Activated CD4-positive, alpha-beta memory T cell treated with anti-CD3 and anti-CD28 coated beads for 36 hours (primary cell): ENCODE results near the gene WFDC6. TPM values are rescaled to one million over a fixed set of nuclear protein-coding genes. Genes with fewer than 3 reads are reported as not detected.
"Not testable (repeated sequence)": the region's sequence is repeated elsewhere in the genome, so short reads cannot be mapped to it uniquely, and the experiment has no call there.

ENCODE experiments used
- CTCF ChIA-PET: fragments of 350-600 bp; sonication (Branson Sonifier 250); formaldehyde crosslinking; loops from one replicate; lab custom pipeline; 2021; ENCODE audit warnings: antibody characterized with exemption, inconsistent platforms; lab: Charles Lee
- POLR2A ChIA-PET: fragments of 350-600 bp; sonication (Branson Sonifier 250); formaldehyde crosslinking; loops from one replicate; lab custom pipeline; 2021; ENCODE audit warnings: antibody characterized with exemption; lab: Charles Lee
- DNase-seq: peaks from one replicate; pipeline ENCODE4 v3.0.0-alpha.2; 2020
- H3K27ac Mint-ChIP-seq: one replicate; pipeline ENCODE4 v1.8.0; 2021; ENCODE audit warnings: mixed read lengths
- H3K27me3 Mint-ChIP-seq: one replicate; pipeline ENCODE4 v1.8.0; 2021; ENCODE audit warnings: mixed read lengths
- H3K36me3 Mint-ChIP-seq: one replicate; pipeline ENCODE4 v1.8.0; 2021; ENCODE audit warnings: mixed read lengths
- H3K4me1 Mint-ChIP-seq: one replicate; pipeline ENCODE4 v1.8.0; 2021; ENCODE audit warnings: low read depth, mixed read lengths
- H3K4me3 Mint-ChIP-seq: one replicate; pipeline ENCODE4 v1.8.0; 2021; ENCODE audit warnings: mild to moderate bottlenecking, mixed read lengths
- H3K9me3 Mint-ChIP-seq: one replicate; pipeline ENCODE4 v1.8.0; 2021; ENCODE audit warnings: mixed read lengths
- intact Hi-C: fragments of 100-400 bp; cut with micrococcal nuclease; formaldehyde crosslinking; loops from one replicate; pipeline ENCODE4 v1.15.1; 2023
- total RNA-seq, 2 experiments: library from RNA; stranded (reverse); gene quantifications; one replicate each; pipeline ENCODE4 v1.2.3, GENCODE V29; 2021

Gene WFDC6
- not detected for total RNA-seq

- no peaks in the 10 kb centered on the region for H3K9me3 Mint-ChIP-seq
Observed at GRCh38 chr20:45539382-45539781, at the start of gene WFDC6. WFDC6 (minus strand) TSS chr20:45539482; CDS start chr20:45539407, 75 bp downstream.

GRCh38 chr20:45588800-45589199, 49.5 kb upstream of the WFDC6 start:
- peaks cover 5% of the 10 kb centered on the region for H3K27me3 Mint-ChIP-seq
- no peak for DNase-seq
- H3K4me3 Mint-ChIP-seq = no peak overlapping the region
- CTCF ChIA-PET = interaction anchor here (2.0 kb wide), 1 partner anchor 183 kb away, joined by 17 read pairs; no protein-coding TSS in a partner anchor
- intact Hi-C loops = no loop called here
- no peak overlapping the region for H3K27ac Mint-ChIP-seq
- H3K4me1 Mint-ChIP-seq = no peaks in the 10 kb centered on the region
- H3K9me3 Mint-ChIP-seq = no peaks in the 10 kb centered on the region
- POLR2A ChIA-PET = no interaction called here
- no peaks in the 10 kb centered on the region for H3K36me3 Mint-ChIP-seq

More at GRCh38 chr20:45539382-45539781, at the start of gene WFDC6:
- no peak for DNase-seq
- H3K4me3 Mint-ChIP-seq = no peak within 1 kb of the TSS
- no peaks in the 10 kb centered on the region for H3K4me1 Mint-ChIP-seq
- no peak within 1 kb of the TSS for H3K27ac Mint-ChIP-seq
- H3K27me3 Mint-ChIP-seq = peaks cover 27% of the 10 kb centered on the region
- ChIA-PET POLR2A (no interaction called here), CTCF (interaction anchor here (1.6 kb wide), 1 partner anchor 231 kb away, joined by 8 read pairs; no protein-coding TSS in a partner anchor)
- intact Hi-C loops = no loop called here
- no peaks in the 10 kb centered on the region for H3K36me3 Mint-ChIP-seq

- CTCF ChIA-PET, POLR2A ChIA-PET, DNase-seq, H3K4me3 Mint-ChIP-seq, intact Hi-C loops, H3K36me3 Mint-ChIP-seq, H3K27me3 Mint-ChIP-seq, H3K27ac Mint-ChIP-seq, H3K4me1 Mint-ChIP-seq, H3K9me3 Mint-ChIP-seq: not testable (repeated sequence)
Observed at GRCh38 chr20:45585986-45586385, 46.7 kb upstream of the WFDC6 start.

- H3K27ac Mint-ChIP-seq, H3K4me1 Mint-ChIP-seq, H3K9me3 Mint-ChIP-seq, POLR2A ChIA-PET, H3K36me3 Mint-ChIP-seq, DNase-seq, intact Hi-C loops, H3K4me3 Mint-ChIP-seq: not testable (repeated sequence)
- CTCF ChIA-PET = interaction anchor here (1.1 kb wide), 1 partner anchor 187 kb away, joined by 4 read pairs; no protein-coding TSS in a partner anchor
- peaks cover 10% of the 10 kb centered on the region for H3K27me3 Mint-ChIP-seq
Observed at GRCh38 chr20:45584294-45584693, 45.0 kb upstream of the WFDC6 start.

GRCh38 chr20:45583502-45583901, 44.2 kb upstream of the WFDC6 start:
- no peaks in the 10 kb centered on the region for H3K9me3 Mint-ChIP-seq
- no peak for DNase-seq
- no peaks in the 10 kb centered on the region for H3K36me3 Mint-ChIP-seq
- no peaks in the 10 kb centered on the region for H3K4me1 Mint-ChIP-seq
- peaks cover 14% of the 10 kb centered on the region for H3K27me3 Mint-ChIP-seq
- ChIA-PET POLR2A (no interaction called here), CTCF (interaction anchor here (1.1 kb wide), 1 partner anchor 187 kb away, joined by 4 read pairs; no protein-coding TSS in a partner anchor)
- no peak overlapping the region for H3K27ac Mint-ChIP-seq
- no peak overlapping the region for H3K4me3 Mint-ChIP-seq
- intact Hi-C loops = no loop called here

GRCh38 chr20:45581702-45582101, 42.4 kb upstream of the WFDC6 start:
- Mint-ChIP-seq H3K27me3 (peaks cover 11% of the 10 kb centered on the region), H3K36me3 (no peaks in the 10 kb centered on the region), H3K4me1 (no peaks in the 10 kb centered on the region), H3K27ac (no peak overlapping the region), H3K9me3 (no peaks in the 10 kb centered on the region), H3K4me3 (no peak overlapping the region)
- CTCF ChIA-PET = no interaction called here
- DNase-seq = no peak
- intact Hi-C loops = no loop called here
- POLR2A ChIA-PET = no interaction called here

GRCh38 chr20:45579184-45579583, 39.9 kb upstream of the WFDC6 start, which contains the start of gene WFDC8:
WFDC8 (minus strand) TSS chr20:45579284; CDS start chr20:45579247, 37 bp downstream.
- CTCF ChIA-PET = no interaction called here

GRCh38 chr20:45578231-45578630, 38.9 kb upstream of the WFDC6 start:
- Mint-ChIP-seq H3K4me3 (no peak overlapping the region), H3K36me3 (no peaks in the 10 kb centered on the region), H3K27me3 (peaks cover 12% of the 10 kb centered on the region), H3K9me3 (no peaks in the 10 kb centered on the region), H3K4me1 (no peaks in the 10 kb centered on the region), H3K27ac (no peak overlapping the region)
- CTCF ChIA-PET = interaction anchor here (2.3 kb wide), 1 partner anchor 193 kb away, joined by 8 read pairs; no protein-coding TSS in a partner anchor
- no peak for DNase-seq
- intact Hi-C loops = no loop called here
- POLR2A ChIA-PET = no interaction called here

More at GRCh38 chr20:45579184-45579583, 39.9 kb upstream of the WFDC6 start, which contains the start of gene WFDC8:
- no peak for DNase-seq
- no peak within 1 kb of the TSS for H3K27ac Mint-ChIP-seq
- H3K4me1 Mint-ChIP-seq = no peaks in the 10 kb centered on the region
- no peak within 1 kb of the TSS for H3K4me3 Mint-ChIP-seq
- H3K27me3 Mint-ChIP-seq = peaks cover 13% of the 10 kb centered on the region
- no peaks in the 10 kb centered on the region for H3K9me3 Mint-ChIP-seq
- H3K36me3 Mint-ChIP-seq = no peaks in the 10 kb centered on the region
- intact Hi-C loops = no loop called here
- POLR2A ChIA-PET = no interaction called here

GRCh38 chr20:45576995-45577394, 37.7 kb upstream of the WFDC6 start:
- intact Hi-C loops = no loop called here
- CTCF ChIA-PET = interaction anchor here (2.3 kb wide), 1 partner anchor 194 kb away, joined by 8 read pairs; no protein-coding TSS in a partner anchor
- Mint-ChIP-seq H3K4me1 (no peaks in the 10 kb centered on the region), H3K27me3 (peaks cover 13% of the 10 kb centered on the region), H3K4me3 (no peak overlapping the region), H3K9me3 (no peaks in the 10 kb centered on the region), H3K27ac (no peak overlapping the region), H3K36me3 (no peaks in the 10 kb centered on the region)
- DNase-seq = no peak
- POLR2A ChIA-PET = no interaction called here

- H3K4me3 Mint-ChIP-seq = no peak overlapping the region
- POLR2A ChIA-PET = no interaction called here
Observed at GRCh38 chr20:45575931-45576330, 36.6 kb upstream of the WFDC6 start.

GRCh38 chr20:45569650-45570049, 30.4 kb upstream of the WFDC6 start:
- intact Hi-C loops, POLR2A ChIA-PET, H3K27ac Mint-ChIP-seq, H3K4me3 Mint-ChIP-seq, H3K4me1 Mint-ChIP-seq, CTCF ChIA-PET, H3K9me3 Mint-ChIP-seq, DNase-seq, H3K27me3 Mint-ChIP-seq, H3K36me3 Mint-ChIP-seq: not testable (repeated sequence)

More at GRCh38 chr20:45575931-45576330, 36.6 kb upstream of the WFDC6 start:
- DNase-seq = no peak
- H3K27ac Mint-ChIP-seq = no peak overlapping the region
- H3K36me3 Mint-ChIP-seq = no peaks in the 10 kb centered on the region
- intact Hi-C loops = no loop called here
- H3K27me3 Mint-ChIP-seq = peaks cover 11% of the 10 kb centered on the region
- no peaks in the 10 kb centered on the region for H3K9me3 Mint-ChIP-seq
- H3K4me1 Mint-ChIP-seq = no peaks in the 10 kb centered on the region
- CTCF ChIA-PET = interaction anchor here (0.7 kb wide), 1 partner anchor 195 kb away, joined by 3 read pairs; no protein-coding TSS in a partner anchor

GRCh38 chr20:45564760-45565276, 25.5 kb upstream of the WFDC6 start:
- no peak overlapping the region for H3K27ac Mint-ChIP-seq
- intact Hi-C loops = no loop called here
- peaks cover 2% of the 10 kb centered on the region for H3K9me3 Mint-ChIP-seq
- no peak overlapping the region for H3K4me3 Mint-ChIP-seq
- DNase-seq = no peak
- ChIA-PET CTCF (no interaction called here), POLR2A (no interaction called here)
- H3K27me3 Mint-ChIP-seq = peaks cover 9% of the 10 kb centered on the region
- H3K4me1 Mint-ChIP-seq = no peaks in the 10 kb centered on the region
- H3K36me3 Mint-ChIP-seq = no peaks in the 10 kb centered on the region

- no peak overlapping the region for H3K27ac Mint-ChIP-seq
- H3K4me1 Mint-ChIP-seq = no peaks in the 10 kb centered on the region
- POLR2A ChIA-PET = no interaction called here
- intact Hi-C loops = no loop called here
- no peaks in the 10 kb centered on the region for H3K9me3 Mint-ChIP-seq
- no peaks in the 10 kb centered on the region for H3K36me3 Mint-ChIP-seq
- CTCF ChIA-PET = interaction anchor here (1.7 kb wide), 1 partner anchor 74 kb away, joined by 4 read pairs; the partner anchor contains the start of gene WFDC10A
- peaks cover 21% of the 10 kb centered on the region for H3K27me3 Mint-ChIP-seq
- no peak overlapping the region for H3K4me3 Mint-ChIP-seq
- no peak for DNase-seq
Observed at GRCh38 chr20:45555198-45555597, 15.9 kb upstream of the WFDC6 start.
